ENCODE results near the gene TARS3.
"Not testable (repeated sequence)": the region's sequence is repeated elsewhere in the genome, so short reads cannot be mapped to it uniquely, and the experiment has no call there.

TARS3 gene

GRCh38 chr15:101723874-101724674 is at the start of gene TARS3:
TSS of gene TARS3 (minus strand) at chr15:101724473. CDS start at chr15:101724387, 86 bp downstream.
- peak; percentile 94 for DNase-seq

GRCh38 chr15:101773496-101774100 is 49.3 kb upstream of the TARS3 start:
- DNase-seq: no peak

GRCh38 chr15:101772921-101773320 is 48.6 kb upstream of the TARS3 start:
- DNase-seq: no peak

- DNase-seq: not testable (repeated sequence)
Observed at GRCh38 chr15:101767083-101767640, 42.9 kb upstream of the TARS3 start.

GRCh38 chr15:101765772-101766456 is 41.6 kb upstream of the TARS3 start:
- no peak for DNase-seq

GRCh38 chr15:101765340-101765671 is 41.0 kb upstream of the TARS3 start:
- DNase-seq: not testable (repeated sequence)

- DNase-seq: not testable (repeated sequence)
Observed at GRCh38 chr15:101764669-101765339, 40.5 kb upstream of the TARS3 start.

GRCh38 chr15:101746716-101747082 is 22.4 kb upstream of the TARS3 start:
- DNase-seq: not testable (repeated sequence)

- not testable (repeated sequence) for DNase-seq
Observed at GRCh38 chr15:101734837-101735236, 10.6 kb upstream of the TARS3 start.

- DNase-seq: no peak
Observed at GRCh38 chr15:101733545-101733944, 9.3 kb upstream of the TARS3 start.

- DNase-seq: no peak
Observed at GRCh38 chr15:101732772-101733171, 8.5 kb upstream of the TARS3 start.

- DNase-seq: no peak
Observed at GRCh38 chr15:101731746-101732145, 7.5 kb upstream of the TARS3 start.

- DNase-seq: no peak
Observed at GRCh38 chr15:101727186-101727585, 2.9 kb upstream of the TARS3 start.

- DNase-seq: no peak
Observed at GRCh38 chr15:101725073-101725472, 800 bp upstream of the TARS3 start.

GRCh38 chr15:101724675-101725005 is 367 bp upstream of the TARS3 start:
- DNase-seq: no peak

- peak; percentile 7 for DNase-seq
Observed at GRCh38 chr15:101723171-101723873, 951 bp downstream of the TARS3 start.

- DNase-seq: no peak
Observed at GRCh38 chr15:101718896-101719295, 5.4 kb downstream of the TARS3 start.

GRCh38 chr15:101712078-101712477 is 12.2 kb downstream of the TARS3 start:
- no peak for DNase-seq

- DNase-seq: no peak
Observed at GRCh38 chr15:101710806-101711205, 13.5 kb downstream of the TARS3 start.

- no peak for DNase-seq
Observed at GRCh38 chr15:101709466-101709865, 14.8 kb downstream of the TARS3 start.

GRCh38 chr15:101707983-101708382 is 16.3 kb downstream of the TARS3 start:
- no peak for DNase-seq

GRCh38 chr15:101702077-101702476 is 22.2 kb downstream of the TARS3 start:
- no peak for DNase-seq

GRCh38 chr15:101698314-101698713 is 26.0 kb downstream of the TARS3 start:
- DNase-seq: no peak
